Stimulated activated naive B cell treated with anti-CD40 and anti-IgM and Interleukin-4, amounts not matched to agents 10 μg/mL and 1 μg/mL and 100 μg/mL, for 72 hours (primary cell): ENCODE measurements around the gene NOL11.
"Not testable (repeated sequence)": the region's sequence is repeated elsewhere in the genome, so short reads cannot be mapped to it uniquely, and the experiment has no call there.

Experiments used
- ATAC-seq, 2 donors: fragments of 150-1000 bp; cut with Tn5 transposase; replicated peaks; 2 replicates each; pipeline ENCODE4 v1.10.0; 2021; ENCODE audit warnings: moderate library complexity in 1 of 2
- DNase-seq: peaks from one replicate; pipeline ENCODE4 v3.0.0; 2021
- H3K27ac Mint-ChIP-seq: one replicate; pipeline ENCODE4 v1.8.0; 2022; ENCODE audit warnings: mild to moderate bottlenecking, mixed read lengths
- H3K27me3 Mint-ChIP-seq, 2 donors: one replicate each; pipeline ENCODE4 v1.8.0; 2022; ENCODE audit warnings: mixed read lengths in 2 of 2
- H3K36me3 Mint-ChIP-seq, 2 donors: one replicate each; pipeline ENCODE4 v1.8.0; 2022; ENCODE audit warnings: mixed read lengths in 2 of 2, mild to moderate bottlenecking in 1 of 2
- H3K4me1 Mint-ChIP-seq, 2 donors: one replicate each; pipeline ENCODE4 v1.8.0; 2022; ENCODE audit warnings: mixed read lengths in 2 of 2, mild to moderate bottlenecking in 1 of 2
- H3K4me3 Mint-ChIP-seq, 2 donors: one replicate each; pipeline ENCODE4 v1.8.0; 2022; ENCODE audit warnings: mild to moderate bottlenecking in 2 of 2, mixed read lengths in 2 of 2, moderate library complexity in 1 of 2
- H3K9me3 Mint-ChIP-seq, 2 donors: one replicate each; pipeline ENCODE4 v1.8.0; 2022; ENCODE audit warnings: mixed read lengths in 2 of 2, mild to moderate bottlenecking in 1 of 2

Gene NOL11

DNA sequence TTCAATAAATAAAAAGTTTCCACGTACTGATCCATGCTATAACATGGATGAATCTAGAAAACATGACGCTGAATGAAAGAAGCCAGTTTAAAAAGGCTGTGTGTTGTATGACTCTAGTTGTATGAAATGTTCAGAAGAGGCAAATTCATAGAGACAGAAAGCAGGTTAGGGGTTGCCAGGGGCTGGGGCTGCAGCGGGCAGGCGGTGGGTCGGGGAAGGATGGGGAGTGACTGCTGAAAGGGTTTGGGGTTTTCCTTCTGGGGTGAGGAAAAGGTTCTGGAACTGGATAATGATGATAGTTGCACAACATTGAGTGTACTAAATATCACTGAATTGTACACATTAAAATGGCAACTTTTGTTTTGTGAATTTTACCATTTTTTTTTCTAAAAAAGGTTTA lies 36.3 kb downstream of the NOL11 start:
- Mint-ChIP-seq H3K4me3 (no peak overlapping the region), H3K36me3 (peaks cover 42 to 43% of the 10 kb centered on the region in 2 donors), H3K27ac (no peak overlapping the region), H3K27me3 (no peaks in the 10 kb centered on the region), H3K4me1 (peaks cover 2 to 5% of the 10 kb centered on the region in 2 donors), H3K9me3 (peaks cover 2 to 3% of the 10 kb centered on the region in 2 donors)
- ATAC-seq (no peak), DNase-seq (no peak)

- ATAC-seq, H3K27ac Mint-ChIP-seq, DNase-seq, H3K4me1 Mint-ChIP-seq, H3K9me3 Mint-ChIP-seq, H3K27me3 Mint-ChIP-seq, H3K4me3 Mint-ChIP-seq: not testable (repeated sequence)
- H3K36me3 Mint-ChIP-seq: peaks cover 35 to 37% of the 10 kb centered on the region in 2 donors
Observed at GRCh38 chr17:67754686-67755085, 37.0 kb downstream of the NOL11 start.

- DNase-seq, H3K4me1 Mint-ChIP-seq, H3K27me3 Mint-ChIP-seq, ATAC-seq, H3K9me3 Mint-ChIP-seq, H3K27ac Mint-ChIP-seq, H3K4me3 Mint-ChIP-seq: not testable (repeated sequence)
- H3K36me3 Mint-ChIP-seq: peaks cover 19% of the 10 kb centered on the region in 2 donors
Observed at GRCh38 chr17:67756766-67757165, 39.0 kb downstream of the NOL11 start.

- Mint-ChIP-seq H3K27me3 (no peaks in the 10 kb centered on the region), H3K36me3 (peaks cover 7 to 9% of the 10 kb centered on the region in 2 donors), H3K27ac (no peak overlapping the region), H3K4me1 (no peaks in the 10 kb centered on the region), H3K9me3 (no peaks in the 10 kb centered on the region), H3K4me3 (no peak overlapping the region)
- ATAC-seq (no peak), DNase-seq (no peak)
Observed at GRCh38 chr17:67759355-67760171, 41.8 kb downstream of the NOL11 start.

DNA sequence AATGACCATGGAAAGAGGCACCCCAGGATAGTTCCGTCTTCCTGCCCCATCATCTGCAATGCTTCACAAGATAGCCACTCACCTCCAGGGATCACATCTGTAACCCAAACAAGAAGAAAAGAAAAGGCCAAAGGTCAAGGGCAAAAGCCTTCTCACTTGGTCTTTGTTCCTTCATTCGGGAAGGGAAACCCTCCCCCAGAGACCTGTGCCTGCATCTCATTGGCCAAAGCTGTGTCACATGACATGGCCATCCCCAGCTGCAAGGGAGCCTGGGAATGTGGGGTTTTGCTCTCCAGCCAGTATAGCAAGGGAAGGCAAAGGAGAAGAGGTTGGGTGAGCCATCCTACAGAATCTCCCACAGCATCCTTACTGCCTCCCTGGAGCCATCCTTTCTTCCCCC lies 47.9 kb downstream of the NOL11 start:
- peaks cover 6 to 10% of the 10 kb centered on the region in 2 donors for H3K36me3 Mint-ChIP-seq
- no peaks in the 10 kb centered on the region for H3K27me3 Mint-ChIP-seq
- H3K4me3 Mint-ChIP-seq: no peak overlapping the region
- DNase-seq: no peak
- H3K4me1 Mint-ChIP-seq: peaks cover 0 to 2% of the 10 kb centered on the region in 2 donors
- ATAC-seq: no peak
- H3K27ac Mint-ChIP-seq: no peak overlapping the region
- peaks cover 0 to 1% of the 10 kb centered on the region in 2 donors for H3K9me3 Mint-ChIP-seq

DNA sequence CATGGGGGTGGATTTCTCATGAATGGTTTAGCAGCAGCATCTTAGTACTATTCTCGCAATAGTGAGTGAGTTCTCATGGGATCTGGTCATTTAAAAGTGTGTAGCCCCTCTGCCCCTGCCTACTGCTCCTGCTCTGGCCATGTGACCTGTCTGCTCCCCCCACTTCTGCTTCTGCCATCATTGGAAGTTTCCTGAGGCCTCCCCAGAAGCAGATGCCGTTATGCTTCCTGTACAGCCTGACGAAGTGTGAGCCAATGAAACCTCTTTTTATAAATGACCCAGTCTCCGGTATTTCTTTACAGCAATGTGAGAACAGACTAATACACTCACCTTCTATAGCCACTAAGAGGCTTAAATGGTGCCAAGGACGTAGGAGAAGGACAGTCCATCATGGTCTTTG lies 51.5 kb downstream of the NOL11 start:
- Mint-ChIP-seq H3K27me3 (no peaks in the 10 kb centered on the region), H3K4me1 (peaks cover 0 to 2% of the 10 kb centered on the region in 2 donors), H3K36me3 (peaks cover 6 to 10% of the 10 kb centered on the region in 2 donors), H3K9me3 (peaks cover 0 to 1% of the 10 kb centered on the region in 2 donors), H3K4me3 (no peak overlapping the region), H3K27ac (no peak overlapping the region)
- ATAC-seq (no peak), DNase-seq (no peak)

- H3K4me1 Mint-ChIP-seq: peaks cover 0 to 2% of the 10 kb centered on the region in 2 donors
- DNase-seq: no peak
- H3K27me3 Mint-ChIP-seq: no peaks in the 10 kb centered on the region
- ATAC-seq: no peak
- H3K4me3 Mint-ChIP-seq: no peak overlapping the region
- H3K27ac Mint-ChIP-seq: peak overlapping the region; percentile 62
- peaks cover 2 to 5% of the 10 kb centered on the region in 2 donors for H3K36me3 Mint-ChIP-seq
- H3K9me3 Mint-ChIP-seq: no peaks in the 10 kb centered on the region
Observed at GRCh38 chr17:67770539-67770938, 52.8 kb downstream of the NOL11 start.

- Mint-ChIP-seq H3K4me3 (no peak overlapping the region), H3K36me3 (no peaks in the 10 kb centered on the region), H3K9me3 (no peaks in the 10 kb centered on the region), H3K4me1 (peaks cover 0 to 2% of the 10 kb centered on the region in 2 donors), H3K27ac (no peak overlapping the region), H3K27me3 (no peaks in the 10 kb centered on the region)
- DNase-seq (no peak), ATAC-seq (no peak)
Observed at GRCh38 chr17:67772679-67773078, 54.9 kb downstream of the NOL11 start.

- no peaks in the 10 kb centered on the region for H3K36me3 Mint-ChIP-seq
- no peak overlapping the region for H3K4me3 Mint-ChIP-seq
Observed at GRCh38 chr17:67773246-67773645, 55.5 kb downstream of the NOL11 start.

DNA sequence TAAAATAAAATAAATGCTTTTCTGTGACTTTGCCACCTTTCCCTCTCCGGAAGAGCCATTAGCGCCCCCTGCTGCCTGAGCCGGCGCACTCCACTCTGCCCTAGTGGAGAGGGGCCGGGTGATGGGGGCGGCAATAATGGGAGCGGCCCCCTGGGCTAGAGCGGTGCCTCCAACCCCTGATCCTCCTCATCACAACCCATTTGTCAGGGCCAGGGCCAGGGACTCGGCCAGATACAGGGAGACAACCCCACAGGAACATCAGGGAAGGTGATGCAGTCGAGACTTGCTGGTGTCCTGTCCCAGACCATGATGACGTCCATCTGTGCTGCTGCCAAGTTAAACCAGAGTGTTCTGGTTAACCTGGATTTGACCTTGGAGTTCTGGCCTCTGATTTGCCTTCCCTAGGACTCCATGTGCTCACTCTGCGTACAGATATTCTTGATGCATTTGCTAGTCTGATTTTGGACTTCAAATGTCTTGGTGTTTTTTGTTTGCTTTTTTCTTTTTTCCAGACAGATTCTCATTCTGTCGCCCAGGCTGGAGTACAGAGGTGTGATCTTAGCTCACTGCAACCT lies 61.4 kb downstream of the NOL11 start:
- ATAC-seq (peak; percentile 39 to 62), DNase-seq (no peak)
- Mint-ChIP-seq H3K27ac (no peak overlapping the region), H3K4me1 (peaks cover 0 to under 1% of the 10 kb centered on the region in 2 donors), H3K27me3 (no peaks in the 10 kb centered on the region), H3K9me3 (no peaks in the 10 kb centered on the region), H3K4me3 (no peak overlapping the region), H3K36me3 (no peaks in the 10 kb centered on the region)

More at GRCh38 chr17:67773246-67773645, 55.5 kb downstream of the NOL11 start:
- no peaks in the 10 kb centered on the region for H3K27me3 Mint-ChIP-seq
- no peak for DNase-seq
- ATAC-seq: no peak
- H3K9me3 Mint-ChIP-seq: no peaks in the 10 kb centered on the region
- H3K27ac Mint-ChIP-seq: no peak overlapping the region
- peaks cover 0 to 2% of the 10 kb centered on the region in 2 donors for H3K4me1 Mint-ChIP-seq

DNA sequence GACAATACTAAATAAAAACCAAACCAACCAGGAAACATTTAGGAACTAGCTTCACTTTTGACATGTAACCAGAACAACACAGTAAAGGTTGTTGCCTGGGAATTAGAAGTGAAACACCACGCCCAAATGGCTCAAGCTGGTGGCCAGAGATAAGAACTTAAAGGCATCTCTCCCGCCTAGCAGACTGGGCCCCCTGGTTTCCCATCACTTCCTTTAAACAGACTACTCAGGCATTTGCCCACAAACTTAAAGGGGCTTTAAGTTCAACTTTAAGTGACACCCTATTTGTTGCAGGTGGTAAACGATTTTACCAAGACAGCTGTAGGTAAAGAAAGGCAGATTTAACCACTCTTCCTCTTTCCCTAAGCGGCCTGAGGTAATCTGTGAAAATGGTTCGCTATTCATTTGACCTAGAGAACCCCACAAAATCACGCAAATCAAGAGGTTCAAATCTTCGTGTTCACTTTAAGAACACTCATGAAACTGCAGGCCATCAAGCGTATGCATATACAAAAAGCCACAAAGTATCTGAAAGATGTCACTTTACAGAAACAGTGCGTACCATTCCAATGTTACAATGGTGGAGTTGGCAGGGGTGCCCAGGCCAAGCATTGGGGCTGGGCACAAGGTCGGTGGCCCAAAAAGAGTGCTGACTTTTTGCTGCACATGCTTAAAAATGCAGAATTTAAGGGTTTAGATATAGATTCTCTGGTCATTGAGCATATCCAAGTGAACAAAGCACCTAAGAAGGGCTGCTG lies 66.8 kb downstream of the NOL11 start:
- Mint-ChIP-seq H3K4me3 (no peak overlapping the region), H3K27ac (no peak overlapping the region), H3K27me3 (no peaks in the 10 kb centered on the region), H3K36me3 (no peaks in the 10 kb centered on the region), H3K9me3 (peaks cover 6% of the 10 kb centered on the region in 2 donors), H3K4me1 (peaks cover 7% of the 10 kb centered on the region in 2 donors)
- DNase-seq (no peak), ATAC-seq (no peak)

DNA sequence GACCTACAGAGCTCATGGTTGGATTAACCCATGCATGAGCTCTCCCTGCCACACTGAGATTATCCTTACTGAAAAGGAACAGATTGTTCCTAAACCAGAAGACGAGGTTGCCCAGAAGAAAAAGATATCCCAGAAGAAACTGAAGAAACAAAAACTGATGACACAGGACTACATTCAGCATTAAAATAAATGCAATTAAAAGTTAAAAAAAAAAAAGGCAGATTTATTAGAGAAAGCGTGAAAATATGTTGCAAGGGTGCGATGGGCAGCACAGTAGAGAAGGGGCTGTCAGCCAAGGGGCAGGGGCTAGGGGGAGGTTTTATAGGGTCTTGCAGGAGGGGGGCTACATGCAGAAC lies 67.4 kb downstream of the NOL11 start:
- DNase-seq: no peak
- Mint-ChIP-seq H3K4me3 (no peak overlapping the region), H3K9me3 (peaks cover 6% of the 10 kb centered on the region in 2 donors), H3K4me1 (peaks cover 7% of the 10 kb centered on the region in 2 donors), H3K36me3 (no peaks in the 10 kb centered on the region), H3K27ac (no peak overlapping the region), H3K27me3 (no peaks in the 10 kb centered on the region)
- ATAC-seq: no peak

- no peak overlapping the region for H3K27ac Mint-ChIP-seq
- DNase-seq: no peak
- no peak for ATAC-seq
- peaks cover 7% of the 10 kb centered on the region in 2 donors for H3K4me1 Mint-ChIP-seq
- H3K36me3 Mint-ChIP-seq: no peaks in the 10 kb centered on the region
- peaks cover 6% of the 10 kb centered on the region in 2 donors for H3K9me3 Mint-ChIP-seq
- no peaks in the 10 kb centered on the region for H3K27me3 Mint-ChIP-seq
- no peak overlapping the region for H3K4me3 Mint-ChIP-seq
Observed at GRCh38 chr17:67785504-67785903, 67.8 kb downstream of the NOL11 start.
